Suprapubic skin (tissue), 4 donors: ENCODE results near the gene SHROOM3. TPM values are rescaled to one million over a fixed set of nuclear protein-coding genes. Genes with fewer than 3 reads are reported as not detected.
A peak's percentile ranks its signal among the peaks of the same experiment; 100 is the strongest.

Experiments used
- DNase-seq, 2 donors: peaks; one replicate each; pipeline ENCODE4 v3.0.0-alpha.2; 2019; ENCODE audit warnings: low spot score in 2 of 2
- H3K27ac ChIP-seq: fragments of 200-600 bp; sonication (generic); one replicate; pipeline ENCODE4 v1.5.1; 2019
- H3K27me3 ChIP-seq: fragments of 200-600 bp; sonication (generic); one replicate; pipeline ENCODE4 v1.5.1; 2019
- H3K36me3 ChIP-seq: fragments of 200-600 bp; sonication (generic); one replicate; pipeline ENCODE4 v1.5.1; 2019
- H3K4me1 ChIP-seq: fragments of 200-600 bp; sonication (generic); one replicate; pipeline ENCODE4 v1.5.1; 2019
- H3K4me3 ChIP-seq: fragments of 200-600 bp; sonication (generic); one replicate; pipeline ENCODE4 v1.5.1; 2019; ENCODE audit warnings: mild to moderate bottlenecking
- H3K9me3 ChIP-seq: fragments of 200-600 bp; sonication (generic); one replicate; pipeline ENCODE4 v1.5.1; 2019
- CTCF ChIP-seq, 2 donors: fragments of 200-600 bp in 1 of 2; fragments of 450-650 bp in 1 of 2; sonication (generic) in 1 of 2; IDR thresholded peaks; one replicate each; pipeline ENCODE4 v1.5.1; 2016 to 2019; ENCODE audit warnings: antibody characterized with exemption in 2 of 2, mild to moderate bottlenecking in 1 of 2, moderate library complexity in 1 of 2
- EP300 ChIP-seq: sonication (generic); formaldehyde crosslinking; IDR thresholded peaks from one replicate; pipeline ENCODE4 v1.6.1; 2017; ENCODE audit warnings: antibody characterized with exemption
- POLR2A ChIP-seq, 2 donors: fragments of 450-650 bp; IDR thresholded peaks; one replicate each; pipeline ENCODE4 v1.6.1; 2017; ENCODE audit warnings: antibody characterized with exemption in 2 of 2, mild to moderate bottlenecking in 2 of 2, moderate library complexity in 2 of 2
- POLR2AphosphoS5 ChIP-seq, 3 donors: sonication (generic); formaldehyde crosslinking; IDR thresholded peaks; one replicate each; pipeline ENCODE4 v1.6.1; 2017; ENCODE audit warnings: antibody characterized with exemption in 3 of 3
- WGBS: methylation state at CpG from one replicate; pipeline ENCODE4 v1.1.5; 2018; 5-methylcytosine and 5-hydroxymethylcytosine counted together
- total RNA-seq, 4 donors: library from RNA; depleted of rRNA; stranded (reverse); fragments of >200 nt; gene quantifications; one replicate each; pipeline ENCODE4 v1.1.0, GENCODE V29; 2016

Gene SHROOM3
- total RNA-seq, 4 donors from 2014 or later: 25.7 to 41.4 (median 29.8) TPM

GRCh38 chr4:76546759-76547742 lies 112.0 kb downstream of the SHROOM3 start:
- H3K36me3 ChIP-seq: no peaks in the 10 kb centered on the region
- H3K27ac ChIP-seq: no peak overlapping the region
- no peaks in the 10 kb centered on the region for H3K27me3 ChIP-seq
- H3K4me1 ChIP-seq: peaks cover 5% of the 10 kb centered on the region
- DNase-seq: no peak
- WGBS: 62% methylated on average over 14 of the region's 14 CpGs
- H3K9me3 ChIP-seq: no peaks in the 10 kb centered on the region
- no peak overlapping the region for H3K4me3 ChIP-seq
- no peak for TF ChIP-seq EP300
- no peak for TF ChIP-seq POLR2A (IDR thresholded peaks at IDR 0.05)
- no peak for TF ChIP-seq CTCF (IDR thresholded peaks at IDR 0.05)
- TF ChIP-seq POLR2AphosphoS5 (IDR thresholded peaks at IDR 0.05): no peak

- no peak for DNase-seq
- WGBS: 82% methylated on average over 7 of the region's 7 CpGs
- no peak overlapping the region for H3K27ac ChIP-seq
These were observed 113.7 kb downstream of the SHROOM3 start for GRCh38 chr4:76548704-76549103.

GRCh38 chr4:76549765-76550164 lies 114.7 kb downstream of the SHROOM3 start:
- Histone ChIP-seq H3K27ac (no peak overlapping the region), H3K36me3 (no peaks in the 10 kb centered on the region), H3K9me3 (no peaks in the 10 kb centered on the region), H3K4me1 (peaks cover 5% of the 10 kb centered on the region), H3K27me3 (no peaks in the 10 kb centered on the region), H3K4me3 (no peak overlapping the region)
- 84% methylated on average over 1 of the region's 1 CpG for WGBS
- no peak for DNase-seq
- TF ChIP-seq POLR2A (IDR thresholded peaks at IDR 0.05) (no peak), CTCF (IDR thresholded peaks at IDR 0.05) (no peak), EP300 (no peak), POLR2AphosphoS5 (IDR thresholded peaks at IDR 0.05) (no peak)

More at GRCh38 chr4:76548704-76549103, 113.7 kb downstream of the SHROOM3 start:
- Histone ChIP-seq H3K27me3 (no peaks in the 10 kb centered on the region), H3K4me3 (no peak overlapping the region), H3K36me3 (no peaks in the 10 kb centered on the region), H3K4me1 (peaks cover 5% of the 10 kb centered on the region), H3K9me3 (no peaks in the 10 kb centered on the region)
- TF ChIP-seq EP300: no peak
- TF ChIP-seq POLR2A (IDR thresholded peaks at IDR 0.05): no peak
- no peak for TF ChIP-seq POLR2AphosphoS5 (IDR thresholded peaks at IDR 0.05)
- no peak for TF ChIP-seq CTCF (IDR thresholded peaks at IDR 0.05)

GRCh38 chr4:76550966-76551780 lies 116.1 kb downstream of the SHROOM3 start:
- Histone ChIP-seq H3K4me1 (peaks cover 5% of the 10 kb centered on the region), H3K4me3 (no peak overlapping the region), H3K36me3 (no peaks in the 10 kb centered on the region), H3K9me3 (no peaks in the 10 kb centered on the region), H3K27ac (peak overlapping the region; percentile 41), H3K27me3 (no peaks in the 10 kb centered on the region)
- TF ChIP-seq CTCF (IDR thresholded peaks at IDR 0.05): no peak
- TF ChIP-seq EP300: no peak
- no peak for TF ChIP-seq POLR2AphosphoS5 (IDR thresholded peaks at IDR 0.05)
- no peak for TF ChIP-seq POLR2A (IDR thresholded peaks at IDR 0.05)
- 72% methylated on average over 8 of the region's 8 CpGs for WGBS
- no peak for DNase-seq

GRCh38 chr4:76554630-76555029 lies 119.6 kb downstream of the SHROOM3 start:
- Histone ChIP-seq H3K36me3 (no peaks in the 10 kb centered on the region), H3K27ac (no peak overlapping the region), H3K27me3 (no peaks in the 10 kb centered on the region), H3K4me3 (no peak overlapping the region), H3K9me3 (no peaks in the 10 kb centered on the region), H3K4me1 (no peaks in the 10 kb centered on the region)
- WGBS: 96% methylated on average over 10 of the region's 10 CpGs
- TF ChIP-seq POLR2A (IDR thresholded peaks at IDR 0.05) (no peak), CTCF (IDR thresholded peaks at IDR 0.05) (no peak), EP300 (no peak), POLR2AphosphoS5 (IDR thresholded peaks at IDR 0.05) (no peak)
- no peak for DNase-seq
